Hematopoietic multipotent progenitor cell treated with erythropoietin and hydrocortisone succinate and interleukin-3 and kit ligand, for 17 days (in vitro differentiated cells): Measurements from ENCODE around the gene SLC15A3.

Experiments
- DNase-seq: peaks from one replicate; pipeline ENCODE4 v3.0.0-alpha.2; 2015; ENCODE audit warnings: low spot score

Gene SLC15A3

DNA sequence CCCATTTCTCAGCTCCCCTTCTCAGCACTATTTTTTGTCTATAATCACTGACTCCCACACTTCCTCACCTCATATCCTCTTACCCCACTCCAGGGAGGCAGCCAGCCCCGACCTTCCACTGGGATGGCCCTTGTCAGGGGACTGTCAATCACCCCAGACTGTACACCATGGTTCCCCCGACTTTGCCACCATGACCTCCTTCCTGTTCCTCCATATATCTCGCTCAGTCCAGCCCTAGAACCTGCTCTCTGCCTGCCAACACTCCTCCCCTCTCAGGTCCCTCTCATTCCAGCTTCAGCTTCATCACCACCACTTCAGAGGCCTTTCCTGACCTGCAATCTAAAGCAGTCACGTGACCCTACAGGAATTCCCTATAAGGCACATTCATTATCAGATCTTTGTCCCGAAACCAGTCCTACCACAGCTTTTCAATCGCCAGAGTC lies 62.1 kb downstream of the SLC15A3 start:
- DNase-seq, result no peak

DNA sequence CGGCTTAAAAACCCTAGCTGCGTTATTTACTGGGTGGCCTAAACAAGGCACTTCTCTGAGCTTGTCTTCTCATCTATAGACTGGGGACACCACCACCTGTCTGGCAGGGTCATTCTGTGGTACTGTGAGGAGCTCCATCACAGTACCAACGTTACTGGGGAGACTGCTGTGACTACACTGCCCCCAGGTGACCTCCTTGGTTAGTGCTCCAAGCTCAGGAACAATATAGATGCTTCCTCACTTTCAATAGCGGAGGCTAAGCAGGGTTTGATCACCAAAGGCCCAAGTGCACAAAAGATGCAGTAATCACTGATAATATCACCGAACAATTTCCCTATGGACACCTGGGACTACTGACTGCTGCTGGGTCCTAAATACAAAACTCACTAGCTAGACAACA lies 64.4 kb downstream of the SLC15A3 start:
- DNase-seq, result peak; percentile 37
